IMR-90 (cell line): ENCODE measurements around the gene SDC3. TPM values are rescaled to one million over a fixed set of nuclear protein-coding genes. Genes with fewer than 3 reads are reported as not detected.

Experiments used
- ATAC-seq: fragments of 200-7000 bp; cut with Tn5 transposase; 2 replicates; pipeline ENCODE4 v1.9.1; 2020; ENCODE audit warnings: low read depth, mild to moderate bottlenecking, moderate library complexity
- BruUV-seq: library from RNA; stranded (reverse); fragments of 400-500 nt; replicated peaks from 2 replicates; lab custom pipeline; 2021; lab: Mats Ljungman, UMichigan
- CTCF ChIA-PET: fragments of 300-600 bp; formaldehyde crosslinking; extraction: SDS; loops from one replicate; lab custom pipeline; 2021; ENCODE audit warnings: antibody characterized with exemption; lab: Yijun Ruan, JAX
- POLR2A ChIA-PET: fragments of 300-600 bp; sonication (Branson Sonifier 250); formaldehyde crosslinking; loops from one replicate; lab custom pipeline; 2022; ENCODE audit warnings: antibody characterized with exemption; ENCODE audit not compliant: unreplicated experiment; lab: Charles Lee
- DNase-seq: peaks from one replicate; pipeline ENCODE4 v3.0.0; 2013
- H2AFZ ChIP-seq: replicated peaks from 2 replicates; pipeline ENCODE3; 2013; ENCODE audit warnings: low read length, mild to moderate bottlenecking; ENCODE audit not compliant: poor library complexity
- H2AK5ac ChIP-seq: 2 replicates; pipeline ENCODE4 v1.6.1; 2013; ENCODE audit warnings: low read depth, low read length, inconsistent platforms
- H2AK9ac ChIP-seq: replicated peaks from 2 replicates; pipeline ENCODE3; 2013; ENCODE audit warnings: mild to moderate bottlenecking, low read depth, low read length, moderate library complexity; ENCODE audit not compliant: poor library complexity
- H2BK120ac ChIP-seq: 2 replicates; pipeline ENCODE4 v1.6.1; 2013; ENCODE audit warnings: low read depth, low read length, inconsistent platforms
- H2BK15ac ChIP-seq: 3 replicates; pipeline ENCODE4 v1.6.1; 2013; ENCODE audit warnings: low read depth, low read length, inconsistent platforms
- H2BK20ac ChIP-seq: 2 replicates; pipeline ENCODE4 v1.6.1; 2013; ENCODE audit warnings: low read depth, mild to moderate bottlenecking, inconsistent platforms, low read length, moderate library complexity
- H2BK5ac ChIP-seq: 2 replicates; pipeline ENCODE4 v1.6.1; 2013; ENCODE audit warnings: mild to moderate bottlenecking, low read depth, low read length, inconsistent platforms; ENCODE audit not compliant: poor library complexity, severe bottlenecking
- H3K14ac ChIP-seq: replicated peaks from 2 replicates; pipeline ENCODE4 v1.6.1; 2013; ENCODE audit warnings: low read depth, low read length, inconsistent platforms
- H3K18ac ChIP-seq: 2 replicates; pipeline ENCODE4 v1.6.1; 2013; ENCODE audit warnings: low read depth, low read length, control low read depth
- H3K23ac ChIP-seq: 2 replicates; pipeline ENCODE4 v1.6.1; 2013; ENCODE audit warnings: low read depth, low read length, inconsistent platforms
- H3K27ac ChIP-seq: 2 replicates; pipeline ENCODE4 v1.5.1; 2013; ENCODE audit warnings: mild to moderate bottlenecking, control low read depth, low read length; ENCODE audit not compliant: insufficient read depth
- H3K27me3 ChIP-seq: 2 replicates; pipeline ENCODE4 v1.6.1; 2013; ENCODE audit warnings: low read length; ENCODE audit not compliant: control insufficient read depth, insufficient read depth
- H3K36me3 ChIP-seq: 2 replicates; pipeline ENCODE4 v1.6.1; 2013; ENCODE audit warnings: low read length, mixed read lengths; ENCODE audit not compliant: control insufficient read depth, insufficient read depth
- H3K4ac ChIP-seq: 2 replicates; pipeline ENCODE4 v1.6.1; 2013; ENCODE audit warnings: low read depth, low read length, inconsistent platforms
- H3K4me1 ChIP-seq: 2 replicates; pipeline ENCODE4 v1.6.1; 2013; ENCODE audit warnings: low read length, mixed read lengths; ENCODE audit not compliant: control insufficient read depth, insufficient read depth
- H3K4me2 ChIP-seq: 2 replicates; pipeline ENCODE4 v1.6.1; 2013; ENCODE audit warnings: low read depth, mild to moderate bottlenecking, control low read depth, low read length, moderate library complexity
- H3K4me3 ChIP-seq: 2 replicates; pipeline ENCODE4 v1.5.1; 2013; ENCODE audit warnings: low read depth, mild to moderate bottlenecking, control low read depth, low read length, moderate library complexity; ENCODE audit not compliant: insufficient read depth
- H3K56ac ChIP-seq: 2 replicates; pipeline ENCODE4 v1.6.1; 2013; ENCODE audit warnings: low read length, inconsistent platforms; ENCODE audit not compliant: insufficient read depth; ENCODE audit errors: extremely low read depth
- H3K79me1 ChIP-seq, 2 experiments: 2 replicates each; pipeline ENCODE4 v1.6.1; 2013; ENCODE audit warnings: low read length in 2 of 2, inconsistent platforms in 1 of 2, low read depth in 1 of 2
- H3K9ac ChIP-seq: 2 replicates; pipeline ENCODE4 v1.6.1; 2013; ENCODE audit warnings: low read depth, low read length, control low read depth
- H3K9me1 ChIP-seq: 2 replicates; pipeline ENCODE4 v1.6.1; 2013; ENCODE audit warnings: low read length, inconsistent platforms; ENCODE audit not compliant: insufficient read depth
- H3K9me3 ChIP-seq: 2 replicates; pipeline ENCODE4 v1.6.1; 2013; ENCODE audit warnings: low read length; ENCODE audit not compliant: control insufficient read depth, insufficient read depth
- H4K20me1 ChIP-seq: 2 replicates; pipeline ENCODE4 v1.6.1; 2013; ENCODE audit warnings: low read length, inconsistent platforms; ENCODE audit not compliant: insufficient read depth
- H4K5ac ChIP-seq: 2 replicates; pipeline ENCODE4 v1.6.1; 2013; ENCODE audit warnings: mild to moderate bottlenecking, low read depth, low read length, control low read depth
- H4K8ac ChIP-seq, 2 experiments: 2 replicates each; pipeline ENCODE4 v1.6.1; 2013; ENCODE audit warnings: low read depth in 2 of 2, low read length in 2 of 2, control low read depth in 1 of 2, inconsistent platforms in 1 of 2
- H4K91ac ChIP-seq: 2 replicates; pipeline ENCODE4 v1.6.1; 2013; ENCODE audit warnings: low read depth, low read length, inconsistent platforms; ENCODE audit not compliant: insufficient read depth
- CEBPB ChIP-seq: IDR thresholded peaks from 2 replicates; pipeline ENCODE4 v1.6.1; 2012; ENCODE audit warnings: low read depth, low read length, improper control_type of control experiment
- CHD1 ChIP-seq: IDR thresholded peaks from 2 replicates; pipeline ENCODE4 v1.6.1; 2012; ENCODE audit warnings: low read depth, low read length, improper control_type of control experiment
- CTCF ChIP-seq: conservative IDR thresholded peaks from 2 replicates; pipeline ENCODE4 v1.5.1; 2012; ENCODE audit warnings: mild to moderate bottlenecking, low read depth, low read length, improper control_type of control experiment
- POLR2A ChIP-seq: IDR thresholded peaks from 2 replicates; pipeline ENCODE4 v1.6.1; 2012; ENCODE audit warnings: mild to moderate bottlenecking, low read depth, low read length
- RAD21 ChIP-seq: IDR thresholded peaks from 2 replicates; pipeline ENCODE4 v1.6.1; 2012; ENCODE audit warnings: low read length, improper control_type of control experiment
- RCOR1 ChIP-seq: IDR thresholded peaks from 2 replicates; pipeline ENCODE4 v1.6.1; 2012; ENCODE audit warnings: mild to moderate bottlenecking, low read length, improper control_type of control experiment; ENCODE audit not compliant: insufficient replicate concordance
- WGBS, 2 experiments: methylation state at CpG; one replicate each; pipeline versions ENCODE4 v1.1.5 to v1.1.7; 2013; ENCODE audit warnings: missing lambda C conversion rate in 2 of 2; ENCODE audit not compliant: insufficient read length in 1 of 2; ENCODE audit errors: extremely low coverage in 2 of 2; 5-methylcytosine and 5-hydroxymethylcytosine counted together
- dilution Hi-C: fragments of 300-500 bp; cut with HindIII; formaldehyde crosslinking; loops from one replicate; pipeline ENCODE4 v1.14.3; 2018; ENCODE audit warnings: low sequenced_read_pairs; ENCODE audit not compliant: unreplicated experiment
- in situ Hi-C: fragments of 300-500 bp; cut with MboI; formaldehyde crosslinking; loops from 3 replicates; pipeline ENCODE4 v1.14.3; 2019; ENCODE audit warnings: low sequenced_read_pairs, inconsistent platforms, mixed read lengths
- intact Hi-C: fragments of 100-400 bp; cut with micrococcal nuclease; formaldehyde crosslinking; loops from 2 replicates; pipeline ENCODE4 v1.10.0; 2022
- polyA plus RNA-seq, 3 experiments: library from polyadenylated mRNA; depleted of rRNA; stranded (reverse); fragments of >200 nt; gene quantifications; 2 replicates each; pipeline ENCODE4 v1.2.3, GENCODE V29; 2012; ENCODE audit warnings: low replicate concordance in 1 of 3
- total RNA-seq: library from RNA; depleted of rRNA; stranded (reverse); fragments of >200 nt; gene quantifications from 2 replicates; pipeline ENCODE4 v1.2.3, GENCODE V29; 2012

SDC3 gene
- total and polyA plus RNA-seq, 2 of the 4 experiments (the other 2 are of a cell fraction): 13.1 to 71.5 TPM

- POLR2A ChIA-PET: no interaction called here
- peaks cover 20% of the 10 kb centered on the region for H3K27me3 ChIP-seq
- no peak overlapping the region for H2AFZ ChIP-seq
- H4K91ac ChIP-seq: no peak overlapping the region
- no peak overlapping the region for H3K18ac ChIP-seq
- no peak overlapping the region for H2AK9ac ChIP-seq
- H3K9ac ChIP-seq: no peak overlapping the region
- H3K23ac ChIP-seq: no peak overlapping the region
- H4K5ac ChIP-seq: no peak overlapping the region
- no peak overlapping the region for H2BK120ac ChIP-seq
- no peak for DNase-seq
- H3K27ac ChIP-seq: no peak overlapping the region
- H3K36me3 ChIP-seq: no peaks in the 10 kb centered on the region
- no peak overlapping the region for H3K4me2 ChIP-seq
- no peak overlapping the region for H2BK15ac ChIP-seq
- H2BK5ac ChIP-seq: no peak overlapping the region
- H3K4me1 ChIP-seq: no peaks in the 10 kb centered on the region
- no peak overlapping the region for H2AK5ac ChIP-seq
- 54% methylated on average over 3 of the region's 4 CpGs; no CpG with 5 or more reads in 1 of the 2 experiments for WGBS, 2 experiments
- H3K9me3 ChIP-seq: no peaks in the 10 kb centered on the region; the same call in 1 of the 2 replicates
- H3K4ac ChIP-seq: no peak overlapping the region
- no peak overlapping the region for H2BK20ac ChIP-seq
- no peak overlapping the region for H3K56ac ChIP-seq
- no peaks in the 10 kb centered on the region for H4K20me1 ChIP-seq
- H4K8ac ChIP-seq: no peak overlapping the region
- CTCF ChIA-PET: no interaction called here
- intact Hi-C loops: no loop called here
- no peak for ATAC-seq
- BruUV-seq: no TSS peak
- TF ChIP-seq POLR2A (no peak), CEBPB (no peak), RAD21 (no peak), CTCF (no peak), CHD1 (no peak), RCOR1 (no peak)
- H3K4me3 ChIP-seq: no peak overlapping the region
- H3K79me1 ChIP-seq: no peaks in the 10 kb centered on the region
- H3K9me1 ChIP-seq: no peaks in the 10 kb centered on the region
- H3K14ac ChIP-seq: no peak overlapping the region
- in situ Hi-C loops: no loop called here
- dilution Hi-C loops: no loop called here
Measured at GRCh38 chr1:30834253-30834652, 74.3 kb downstream of the SDC3 start.
